Upper lobe of left lung (tissue), 6 donors: ENCODE measurements around the gene PACS1. TPM values are rescaled to one million over a fixed set of nuclear protein-coding genes. Genes with fewer than 3 reads are reported as not detected.
"Not testable (repeated sequence)": the region's sequence is repeated elsewhere in the genome, so short reads cannot be mapped to it uniquely, and the experiment has no call there.

Experiments used
- ATAC-seq, 2 donors: fragments of 200-7000 bp; cut with Tn5 transposase; one replicate each; pipeline ENCODE4 v1.9.1; 2022; ENCODE audit warnings: mild to moderate bottlenecking in 2 of 2, moderate library complexity in 2 of 2; ENCODE audit not compliant: low FRiP score in 2 of 2
- DNase-seq, 2 donors: peaks; one replicate each; pipeline ENCODE4 v3.0.0-alpha.2; 2019 to 2020
- H3K27ac ChIP-seq, 4 donors: fragments of 200-600 bp; sonication (generic); one replicate each; pipeline ENCODE4 v1.5.1; 2016 to 2019
- H3K27me3 ChIP-seq, 4 donors: fragments of 200-600 bp; sonication (generic); one replicate each; pipeline ENCODE4 v1.5.1; 2017 to 2019
- H3K36me3 ChIP-seq, 4 donors: fragments of 200-600 bp; sonication (generic); one replicate each; pipeline ENCODE4 v1.5.1; 2016 to 2019
- H3K4me1 ChIP-seq, 4 donors: fragments of 200-600 bp; sonication (generic); one replicate each; pipeline ENCODE4 v1.5.1; 2018 to 2019
- H3K4me3 ChIP-seq, 4 donors: fragments of 200-600 bp; sonication (generic); one replicate each; pipeline ENCODE4 v1.5.1; 2017 to 2019; ENCODE audit warnings: mild to moderate bottlenecking in 2 of 4, moderate library complexity in 1 of 4
- H3K9me3 ChIP-seq, 4 donors: fragments of 200-600 bp; sonication (generic); one replicate each; pipeline ENCODE4 v1.5.1; 2018 to 2019
- CTCF ChIP-seq, 6 experiments: fragments of 450-650 bp in 4 of 6; fragments of 200-600 bp in 2 of 6; sonication (generic) in 2 of 6; IDR thresholded peaks; one replicate each; pipeline ENCODE4 v1.5.1; 2016 to 2019; ENCODE audit warnings: antibody characterized with exemption in 6 of 6
- EP300 ChIP-seq, 4 donors: sonication (generic); formaldehyde crosslinking; IDR thresholded peaks; one replicate each; pipeline ENCODE4 v1.5.1; 2017; ENCODE audit warnings: antibody characterized with exemption in 4 of 4, control low read depth in 2 of 4
- POLR2A ChIP-seq, 4 donors: fragments of 450-650 bp; IDR thresholded peaks; one replicate each; pipeline ENCODE4 v1.5.1; 2016 to 2017; ENCODE audit warnings: antibody characterized with exemption in 4 of 4, mild to moderate bottlenecking in 2 of 4
- POLR2AphosphoS5 ChIP-seq, 2 donors: sonication (generic); formaldehyde crosslinking; IDR thresholded peaks; one replicate each; pipeline ENCODE4 v1.5.1; 2017; ENCODE audit warnings: antibody characterized with exemption in 2 of 2
- WGBS, 2 donors: methylation state at CpG; one replicate each; pipeline ENCODE4 v1.1.5; 2017 to 2018; 5-methylcytosine and 5-hydroxymethylcytosine counted together
- total RNA-seq, 6 donors: library from RNA; depleted of rRNA in 4 of 6; stranded (reverse); fragments of >200 nt in 4 of 6; gene quantifications; one replicate each; pipeline versions ENCODE4 v1.1.0 to v1.2.1, GENCODE V29; 2016 to 2021
- donor health status: DM: no; HTN: no; CAD: no; lungs with moderate emphysema.
- donor health status: DM: no; HTN: yes; CAD: no; lungs with severe emphysema.

Gene PACS1
- total RNA-seq, 6 donors from 2014 or later: 39.8 to 123 (median 51.1) TPM

GRCh38 chr11:66243782-66244535, 173.9 kb downstream of the PACS1 start:
- no peak for TF ChIP-seq POLR2AphosphoS5 (IDR thresholded peaks at IDR 0.05)
- no peak for TF ChIP-seq POLR2A (IDR thresholded peaks at IDR 0.05)
- no peak for TF ChIP-seq CTCF (IDR thresholded peaks at IDR 0.05)
- no peak for TF ChIP-seq EP300 (IDR thresholded peaks at IDR 0.05)
- no peaks in the 10 kb centered on the region for H3K4me1 ChIP-seq
- ATAC-seq (no peak), DNase-seq (no peak)
- H3K9me3 ChIP-seq: no peaks in the 10 kb centered on the region
- peaks cover 6 to 67% (median 52%) of the 10 kb centered on the region in 4 donors for H3K36me3 ChIP-seq
- WGBS, 2 donors: 79 to 84% methylated on average over 13 of the region's 13 CpGs
- no peak overlapping the region for H3K4me3 ChIP-seq
- no peaks in the 10 kb centered on the region for H3K27me3 ChIP-seq
- no peak overlapping the region for H3K27ac ChIP-seq

- DNase-seq: no peak
- Histone ChIP-seq H3K36me3 (peaks cover 0 to 41% (median 25%) of the 10 kb centered on the region in 4 donors), H3K4me1 (no peaks in the 10 kb centered on the region), H3K27me3 (no peaks in the 10 kb centered on the region), H3K9me3 (no peaks in the 10 kb centered on the region), H3K4me3 (no peak overlapping the region), H3K27ac (no peak overlapping the region)
- ATAC-seq: no peak
- TF ChIP-seq POLR2AphosphoS5 (IDR thresholded peaks at IDR 0.05) (no peak), CTCF (IDR thresholded peaks at IDR 0.05) (no peak), POLR2A (IDR thresholded peaks at IDR 0.05) (no peak), EP300 (IDR thresholded peaks at IDR 0.05) (no peak)
- WGBS, 2 donors: 89% methylated on average over 4 of the region's 4 CpGs
Observed at GRCh38 chr11:66247295-66247694, 177.2 kb downstream of the PACS1 start.

GRCh38 chr11:66247801-66248200, 177.7 kb downstream of the PACS1 start:
- DNase-seq (no peak), ATAC-seq (no peak)
- Histone ChIP-seq H3K4me3 (no peak overlapping the region), H3K27ac (no peak overlapping the region), H3K36me3 (peaks cover 0 to 36% (median 21%) of the 10 kb centered on the region in 4 donors), H3K27me3 (no peaks in the 10 kb centered on the region), H3K4me1 (no peaks in the 10 kb centered on the region), H3K9me3 (no peaks in the 10 kb centered on the region)
- WGBS, 2 donors: 80 to 91% methylated on average over 3 of the region's 3 CpGs
- no peak for TF ChIP-seq POLR2A (IDR thresholded peaks at IDR 0.05)
- no peak for TF ChIP-seq EP300 (IDR thresholded peaks at IDR 0.05)
- TF ChIP-seq POLR2AphosphoS5 (IDR thresholded peaks at IDR 0.05): no peak
- TF ChIP-seq CTCF (IDR thresholded peaks at IDR 0.05): no peak

- Histone ChIP-seq H3K27me3 (no peaks in the 10 kb centered on the region), H3K36me3 (peaks cover 0 to 25% (median 12%) of the 10 kb centered on the region in 4 donors), H3K27ac (no peak overlapping the region), H3K9me3 (no peaks in the 10 kb centered on the region), H3K4me3 (no peak overlapping the region), H3K4me1 (no peaks in the 10 kb centered on the region)
- ATAC-seq (no peak), DNase-seq (no peak)
- TF ChIP-seq POLR2A (IDR thresholded peaks at IDR 0.05) (no peak), POLR2AphosphoS5 (IDR thresholded peaks at IDR 0.05) (no peak), EP300 (IDR thresholded peaks at IDR 0.05) (no peak), CTCF (IDR thresholded peaks at IDR 0.05) (no peak)
- WGBS, 2 donors: 90 to 91% methylated on average over 6 of the region's 6 CpGs
Observed at GRCh38 chr11:66248903-66249302, 178.8 kb downstream of the PACS1 start.

GRCh38 chr11:66251809-66252208, 181.7 kb downstream of the PACS1 start:
- Histone ChIP-seq H3K27me3 (no peaks in the 10 kb centered on the region), H3K4me3 (no peak overlapping the region), H3K36me3 (peaks cover 0 to 11% (median 0%) of the 10 kb centered on the region in 4 donors), H3K27ac (no peak overlapping the region), H3K9me3 (no peaks in the 10 kb centered on the region), H3K4me1 (peaks cover 0 to 4% (median 2%) of the 10 kb centered on the region in 4 donors)
- TF ChIP-seq POLR2A (IDR thresholded peaks at IDR 0.05): no peak
- no peak for TF ChIP-seq CTCF (IDR thresholded peaks at IDR 0.05)
- WGBS, 2 donors: 72 to 82% methylated on average over 7 of the region's 7 CpGs
- DNase-seq (no peak), ATAC-seq (no peak)

GRCh38 chr11:66253081-66253480, 183.0 kb downstream of the PACS1 start:
- DNase-seq, H3K36me3 ChIP-seq, H3K9me3 ChIP-seq, H3K4me3 ChIP-seq, H3K27me3 ChIP-seq, ATAC-seq, H3K27ac ChIP-seq: not testable (repeated sequence)
- 62 to 69% methylated on average over 6 of the region's 6 CpGs for WGBS, 2 donors
- H3K4me1 ChIP-seq: peaks cover 0 to 11% (median 8%) of the 10 kb centered on the region in 4 donors
